Measurements from ENCODE around the gene TAAR9.

- no peak for TF ChIP-seq CTCF (IDR thresholded peaks at IDR 0.05; ENCODE audit: low read depth, low read length)
- TF ChIP-seq EZH2phosphoT487 (IDR thresholded peaks at IDR 0.05; ENCODE audit: low read depth): no peak
Measured at GRCh38 chr6:132524646-132525045, 13.4 kb upstream of the TAAR9 start.
